ENCODE results near the gene ZNF366.

Gene ZNF366

GRCh38 chr5:72438141-72438540, 69.1 kb downstream of the ZNF366 start:
- no peak overlapping the region for H3K4me3 ChIP-seq (ENCODE audit: low read depth, low read length)
- no peak for TF ChIP-seq CTCF (IDR thresholded peaks at IDR 0.05; ENCODE audit: low read depth, low read length)
- no peaks in the 10 kb centered on the region for H3K9me3 ChIP-seq
- H3K4me1 ChIP-seq, result no peaks in the 10 kb centered on the region
- no peaks in the 10 kb centered on the region for H3K36me3 ChIP-seq
- no peak for DNase-seq
- no peaks in the 10 kb centered on the region for H3K27me3 ChIP-seq

- Histone ChIP-seq H3K27me3 (no peaks in the 10 kb centered on the region), H3K36me3 (no peaks in the 10 kb centered on the region), H3K4me1 (no peaks in the 10 kb centered on the region), H3K9me3 (no peaks in the 10 kb centered on the region), H3K4me3 (ENCODE audit: low read depth, low read length) (no peak overlapping the region)
- no peak for DNase-seq
- TF ChIP-seq CTCF (IDR thresholded peaks at IDR 0.05; ENCODE audit: low read depth, low read length), result no peak
Measured at GRCh38 chr5:72436796-72437471, 70.3 kb downstream of the ZNF366 start.

- H3K4me3 ChIP-seq (ENCODE audit: low read depth, low read length), result no peak overlapping the region
- TF ChIP-seq CTCF (IDR thresholded peaks at IDR 0.05; ENCODE audit: low read depth, low read length), result no peak
- no peaks in the 10 kb centered on the region for H3K27me3 ChIP-seq
- no peaks in the 10 kb centered on the region for H3K4me1 ChIP-seq
- no peak for DNase-seq
- no peaks in the 10 kb centered on the region for H3K9me3 ChIP-seq
- H3K36me3 ChIP-seq, result no peaks in the 10 kb centered on the region
Measured at GRCh38 chr5:72434781-72435437, 72.3 kb downstream of the ZNF366 start.

- Histone ChIP-seq H3K9me3 (no peaks in the 10 kb centered on the region), H3K4me1 (no peaks in the 10 kb centered on the region), H3K4me3 (ENCODE audit: low read depth, low read length) (no peak overlapping the region), H3K27me3 (no peaks in the 10 kb centered on the region), H3K36me3 (no peaks in the 10 kb centered on the region)
- no peak for DNase-seq
- no peak for TF ChIP-seq CTCF (IDR thresholded peaks at IDR 0.05; ENCODE audit: low read depth, low read length)
Measured at GRCh38 chr5:72434056-72434780, 73.0 kb downstream of the ZNF366 start.

- H3K27me3 ChIP-seq, result no peaks in the 10 kb centered on the region
- no peak overlapping the region for H3K4me3 ChIP-seq (ENCODE audit: low read depth, low read length)
- TF ChIP-seq CTCF (IDR thresholded peaks at IDR 0.05; ENCODE audit: low read depth, low read length), result no peak
- no peak for DNase-seq
- H3K9me3 ChIP-seq, result no peaks in the 10 kb centered on the region
- no peaks in the 10 kb centered on the region for H3K4me1 ChIP-seq
- no peaks in the 10 kb centered on the region for H3K36me3 ChIP-seq
Measured at GRCh38 chr5:72433522-72433921, 73.7 kb downstream of the ZNF366 start.

- Histone ChIP-seq H3K36me3 (no peaks in the 10 kb centered on the region), H3K27me3 (no peaks in the 10 kb centered on the region), H3K4me3 (ENCODE audit: low read depth, low read length) (no peak overlapping the region), H3K9me3 (no peaks in the 10 kb centered on the region), H3K4me1 (no peaks in the 10 kb centered on the region)
- TF ChIP-seq CTCF (IDR thresholded peaks at IDR 0.05; ENCODE audit: low read depth, low read length), result no peak
- DNase-seq, result no peak
Measured at GRCh38 chr5:72428669-72429068, 78.5 kb downstream of the ZNF366 start.

Data from BE2C (cell line).